Activated CD4-positive, alpha-beta T cell treated with anti-CD3 and anti-CD28 coated beads, Interleukin-2, amount 10 ng/mL, durations not matched to agents 24 days and 14 days (primary cell): ENCODE measurements around the gene EEFSEC. TPM values are rescaled to one million over a fixed set of nuclear protein-coding genes. Genes with fewer than 3 reads are reported as not detected.

Experiments
- DNase-seq: peaks from one replicate; pipeline ENCODE4 v3.0.0; 2022
- H3K27ac Mint-ChIP-seq: one replicate; pipeline ENCODE4 v1.8.0; 2022; ENCODE audit warnings: mild to moderate bottlenecking, mixed read lengths
- H3K27me3 Mint-ChIP-seq: one replicate; pipeline ENCODE4 v1.8.0; 2022; ENCODE audit warnings: mixed read lengths
- H3K36me3 Mint-ChIP-seq: one replicate; pipeline ENCODE4 v1.8.0; 2022; ENCODE audit warnings: low read depth, mild to moderate bottlenecking, mixed read lengths
- H3K4me1 Mint-ChIP-seq: one replicate; pipeline ENCODE4 v1.8.0; 2021; ENCODE audit warnings: mixed read lengths
- H3K4me3 Mint-ChIP-seq: one replicate; pipeline ENCODE4 v1.8.0; 2022; ENCODE audit warnings: mild to moderate bottlenecking, moderate library complexity, mixed read lengths
- H3K9me3 Mint-ChIP-seq: one replicate; pipeline ENCODE4 v1.8.0; 2021; ENCODE audit warnings: mixed read lengths
- intact Hi-C: fragments of 100-400 bp; cut with micrococcal nuclease; formaldehyde crosslinking; loops from one replicate; pipeline ENCODE4 v1.15.1; 2023
- total RNA-seq: library from RNA; stranded (reverse); gene quantifications from 2 replicates; pipeline ENCODE4 v1.2.3, GENCODE V29; 2022

Gene EEFSEC
- total RNA-seq, 1 donor from 2014 or later, result 21.3 TPM

DNA sequence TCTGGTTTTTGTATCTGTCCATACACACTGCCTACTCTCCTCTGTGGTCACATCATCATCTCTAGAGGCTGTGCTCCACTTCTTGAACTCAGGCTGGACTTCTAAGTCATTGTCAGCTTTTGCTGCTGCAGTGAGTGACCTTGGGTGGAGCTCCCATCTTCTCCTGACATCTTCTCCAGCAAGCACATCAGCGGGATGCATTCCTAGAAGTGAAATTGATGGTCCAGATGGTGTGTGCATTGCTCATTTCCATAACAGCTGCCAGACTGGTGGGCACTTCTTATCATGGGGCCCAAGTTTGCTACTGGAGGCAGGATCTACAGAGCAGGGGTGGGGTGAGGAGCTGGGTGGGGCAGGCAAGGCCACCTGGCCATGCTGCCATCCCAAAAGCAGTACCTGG, 203.5 kb downstream of the EEFSEC start:
- no peak for DNase-seq
- Mint-ChIP-seq H3K9me3 (no peaks in the 10 kb centered on the region), H3K27me3 (no peaks in the 10 kb centered on the region), H3K27ac (no peak overlapping the region), H3K4me1 (no peaks in the 10 kb centered on the region), H3K36me3 (no peaks in the 10 kb centered on the region), H3K4me3 (no peak overlapping the region)
- intact Hi-C loops, result no loop called here

GRCh38 chr3:128357538-128357937, 204.3 kb downstream of the EEFSEC start:
- Mint-ChIP-seq H3K36me3 (no peaks in the 10 kb centered on the region), H3K27ac (no peak overlapping the region), H3K4me3 (no peak overlapping the region), H3K4me1 (no peaks in the 10 kb centered on the region), H3K9me3 (no peaks in the 10 kb centered on the region), H3K27me3 (no peaks in the 10 kb centered on the region)
- intact Hi-C loops, result no loop called here
- DNase-seq, result no peak

DNA sequence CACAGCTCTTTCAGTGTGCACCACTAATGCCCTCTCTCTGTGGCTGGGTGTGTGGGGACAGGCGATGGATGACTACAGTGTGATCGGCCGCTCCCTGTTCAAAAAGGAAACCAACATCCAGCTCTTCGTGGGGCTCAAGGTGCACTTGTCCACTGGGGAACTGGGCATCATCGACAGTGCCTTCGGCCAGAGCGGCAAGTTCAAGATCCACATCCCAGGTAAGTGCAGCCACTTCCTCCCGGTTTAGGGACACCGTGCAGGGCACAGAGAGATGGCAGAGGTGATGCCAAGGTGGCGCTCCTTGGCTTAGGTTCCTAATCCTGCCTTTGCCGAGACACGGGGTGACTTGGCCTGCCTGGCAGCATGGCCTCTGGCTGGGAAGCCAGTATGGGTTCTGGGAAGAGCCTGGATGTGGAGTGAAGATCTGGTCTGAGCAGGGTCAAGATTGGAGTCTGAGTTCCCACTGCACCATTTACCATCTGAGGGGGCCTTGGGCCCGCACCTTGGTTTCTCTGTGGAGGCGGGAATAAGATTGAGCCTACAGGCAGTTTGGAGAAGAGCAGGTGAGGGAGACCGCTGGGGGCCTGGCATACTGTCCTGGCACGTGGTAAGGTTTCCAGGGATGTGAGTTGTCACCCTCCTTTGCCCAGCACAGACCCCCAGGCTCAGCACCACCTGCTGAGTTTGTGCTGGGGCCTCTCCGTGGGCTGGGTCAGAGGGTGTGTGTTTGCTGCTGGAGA, 205.0 kb downstream of the EEFSEC start:
- intact Hi-C loops, result no loop called here

GRCh38 chr3:128359060-128359664, 205.9 kb downstream of the EEFSEC start:
- Mint-ChIP-seq H3K27me3 (no peaks in the 10 kb centered on the region), H3K4me1 (no peaks in the 10 kb centered on the region), H3K27ac (no peak overlapping the region), H3K9me3 (no peaks in the 10 kb centered on the region), H3K4me3 (no peak overlapping the region), H3K36me3 (no peaks in the 10 kb centered on the region)
- intact Hi-C loops, result no loop called here
- DNase-seq, result no peak

More for the DNA sequence above, 205.0 kb downstream of the EEFSEC start:
- Mint-ChIP-seq H3K36me3 (no peaks in the 10 kb centered on the region), H3K4me1 (no peaks in the 10 kb centered on the region), H3K4me3 (no peak overlapping the region), H3K9me3 (no peaks in the 10 kb centered on the region), H3K27ac (no peak overlapping the region), H3K27me3 (no peaks in the 10 kb centered on the region)
- no peak for DNase-seq

- no peak overlapping the region for H3K4me3 Mint-ChIP-seq
Measured at GRCh38 chr3:128359846-128360642, 206.8 kb downstream of the EEFSEC start.

DNA sequence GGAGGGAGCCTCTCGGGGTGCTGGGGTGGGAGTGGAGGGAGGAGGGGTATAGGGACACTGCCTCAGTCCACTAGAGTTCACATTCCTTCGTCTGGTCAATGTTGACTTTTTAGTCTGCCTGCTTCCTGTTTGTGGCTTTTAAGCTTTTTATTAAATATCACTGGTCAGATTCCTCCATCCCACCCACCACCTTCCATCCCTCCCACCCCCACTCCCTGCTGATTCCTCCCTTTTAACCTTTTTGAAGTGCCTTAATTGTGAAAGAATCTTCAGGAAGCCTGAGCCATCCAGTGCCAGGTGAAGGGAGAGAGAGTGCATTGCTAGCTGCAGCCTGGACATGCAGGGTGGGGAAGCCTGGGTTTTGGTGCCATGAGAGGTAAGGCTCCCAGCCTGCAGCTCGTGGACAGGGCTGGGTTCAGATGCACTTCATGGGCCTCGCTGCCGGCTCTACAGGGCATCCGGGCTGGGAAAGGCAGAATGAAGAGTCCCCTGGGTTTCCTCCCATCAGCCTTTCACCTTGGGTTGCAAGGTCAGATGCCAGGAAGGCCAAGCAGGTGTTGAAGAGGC, 207.5 kb downstream of the EEFSEC start:
- intact Hi-C loops, result no loop called here
- no peak for DNase-seq
- Mint-ChIP-seq H3K36me3 (no peaks in the 10 kb centered on the region), H3K27me3 (no peaks in the 10 kb centered on the region), H3K27ac (no peak overlapping the region), H3K4me1 (no peaks in the 10 kb centered on the region), H3K4me3 (no peak overlapping the region), H3K9me3 (no peaks in the 10 kb centered on the region)

More at GRCh38 chr3:128359846-128360642, 206.8 kb downstream of the EEFSEC start:
- DNase-seq, result no peak
- Mint-ChIP-seq H3K27me3 (no peaks in the 10 kb centered on the region), H3K4me1 (no peaks in the 10 kb centered on the region), H3K9me3 (no peaks in the 10 kb centered on the region), H3K27ac (no peak overlapping the region), H3K36me3 (no peaks in the 10 kb centered on the region)
- intact Hi-C loops, result no loop called here

GRCh38 chr3:128362026-128362965, 209.0 kb downstream of the EEFSEC start:
- H3K27me3 Mint-ChIP-seq, result no peaks in the 10 kb centered on the region
- no peak overlapping the region for H3K4me3 Mint-ChIP-seq
- no peaks in the 10 kb centered on the region for H3K36me3 Mint-ChIP-seq
- no peaks in the 10 kb centered on the region for H3K9me3 Mint-ChIP-seq
- H3K4me1 Mint-ChIP-seq, result peaks cover 1% of the 10 kb centered on the region
- intact Hi-C loops, result no loop called here
- no peak for DNase-seq
- no peak overlapping the region for H3K27ac Mint-ChIP-seq

GRCh38 chr3:128364291-128364690, 211.0 kb downstream of the EEFSEC start:
- H3K9me3 Mint-ChIP-seq, result no peaks in the 10 kb centered on the region
- H3K4me3 Mint-ChIP-seq, result no peak overlapping the region
- H3K27ac Mint-ChIP-seq, result no peak overlapping the region
- intact Hi-C loops, result no loop called here
- H3K4me1 Mint-ChIP-seq, result peaks cover 1% of the 10 kb centered on the region
- no peak for DNase-seq
- H3K36me3 Mint-ChIP-seq, result no peaks in the 10 kb centered on the region
- no peaks in the 10 kb centered on the region for H3K27me3 Mint-ChIP-seq

DNA sequence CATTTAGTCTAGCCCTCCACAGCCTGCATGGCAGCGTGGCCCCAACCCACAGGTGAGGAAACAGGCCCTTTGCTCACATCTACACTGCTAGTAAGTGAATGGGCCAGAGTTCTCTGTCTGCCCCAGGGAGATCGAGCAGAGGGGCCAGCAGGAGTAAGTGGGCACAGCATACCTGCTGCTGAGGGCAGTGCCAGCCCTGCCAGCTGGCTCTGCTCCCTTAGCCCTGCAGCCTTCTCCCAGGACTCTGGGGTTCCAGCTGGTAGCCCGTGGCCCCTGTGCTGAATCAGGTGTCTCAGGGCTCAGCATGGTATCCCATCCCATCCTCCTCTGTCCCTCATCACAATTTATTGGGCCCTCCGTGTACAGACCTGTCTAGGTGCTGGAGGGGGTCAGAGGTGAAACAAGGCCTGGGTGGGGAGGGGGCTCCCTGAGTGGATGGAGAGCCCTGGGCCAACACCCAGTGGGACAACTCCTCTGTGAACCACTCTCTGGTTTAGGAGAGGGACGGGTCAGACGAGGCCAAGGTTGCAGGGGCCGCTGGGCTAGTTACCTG, 211.6 kb downstream of the EEFSEC start:
- peaks cover 1% of the 10 kb centered on the region for H3K4me1 Mint-ChIP-seq
- no peaks in the 10 kb centered on the region for H3K27me3 Mint-ChIP-seq
- no peaks in the 10 kb centered on the region for H3K36me3 Mint-ChIP-seq
- DNase-seq, result no peak
- no peak overlapping the region for H3K4me3 Mint-ChIP-seq
- H3K9me3 Mint-ChIP-seq, result no peaks in the 10 kb centered on the region
- no peak overlapping the region for H3K27ac Mint-ChIP-seq
- intact Hi-C loops, result no loop called here

- Mint-ChIP-seq H3K27me3 (no peaks in the 10 kb centered on the region), H3K27ac (no peak overlapping the region), H3K4me3 (no peak overlapping the region), H3K4me1 (peaks cover 1% of the 10 kb centered on the region), H3K36me3 (no peaks in the 10 kb centered on the region), H3K9me3 (no peaks in the 10 kb centered on the region)
- no peak for DNase-seq
- intact Hi-C loops, result no loop called here
Measured at GRCh38 chr3:128366136-128366535, 212.9 kb downstream of the EEFSEC start.

- no peaks in the 10 kb centered on the region for H3K9me3 Mint-ChIP-seq
- no peak for DNase-seq
- no peak overlapping the region for H3K27ac Mint-ChIP-seq
- H3K27me3 Mint-ChIP-seq, result no peaks in the 10 kb centered on the region
- intact Hi-C loops, result no loop called here
- peaks cover 1% of the 10 kb centered on the region for H3K4me1 Mint-ChIP-seq
- no peak overlapping the region for H3K4me3 Mint-ChIP-seq
- H3K36me3 Mint-ChIP-seq, result no peaks in the 10 kb centered on the region
Measured at GRCh38 chr3:128366652-128367051, 213.4 kb downstream of the EEFSEC start.

- Mint-ChIP-seq H3K36me3 (no peaks in the 10 kb centered on the region), H3K27ac (no peak overlapping the region), H3K9me3 (no peaks in the 10 kb centered on the region), H3K27me3 (no peaks in the 10 kb centered on the region), H3K4me1 (peaks cover 1% of the 10 kb centered on the region), H3K4me3 (no peak overlapping the region)
- intact Hi-C loops, result no loop called here
- no peak for DNase-seq
Measured at GRCh38 chr3:128367221-128367620, 213.9 kb downstream of the EEFSEC start.

DNA sequence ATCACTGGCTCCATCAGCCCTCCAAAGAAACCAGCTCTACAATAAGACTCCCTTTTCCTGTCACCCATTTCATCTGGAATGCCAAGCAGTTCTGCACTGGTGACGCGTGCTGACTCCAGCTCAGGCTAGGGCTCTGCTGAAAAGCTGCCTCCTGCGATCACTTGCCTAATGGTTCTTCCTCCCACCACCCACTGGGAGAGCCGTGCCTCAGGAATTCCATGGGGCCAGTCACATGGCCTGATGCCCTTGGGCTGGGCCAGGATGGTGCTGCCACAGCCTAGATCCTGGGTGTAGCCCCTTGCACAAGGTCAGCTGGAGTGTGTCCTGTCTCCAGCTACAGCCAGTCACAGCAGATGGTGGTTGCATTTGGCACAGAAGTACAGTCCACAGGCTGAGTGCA, 214.5 kb downstream of the EEFSEC start:
- Mint-ChIP-seq H3K9me3 (no peaks in the 10 kb centered on the region), H3K27me3 (no peaks in the 10 kb centered on the region), H3K27ac (no peak overlapping the region), H3K4me3 (no peak overlapping the region), H3K4me1 (peaks cover 5% of the 10 kb centered on the region), H3K36me3 (no peaks in the 10 kb centered on the region)
- intact Hi-C loops, result no loop called here
- DNase-seq, result no peak
